ENCODE data around the gene KRTCAP3.
A peak's percentile ranks its signal among the peaks of the same experiment; 100 is the strongest.

Gene KRTCAP3

DNA sequence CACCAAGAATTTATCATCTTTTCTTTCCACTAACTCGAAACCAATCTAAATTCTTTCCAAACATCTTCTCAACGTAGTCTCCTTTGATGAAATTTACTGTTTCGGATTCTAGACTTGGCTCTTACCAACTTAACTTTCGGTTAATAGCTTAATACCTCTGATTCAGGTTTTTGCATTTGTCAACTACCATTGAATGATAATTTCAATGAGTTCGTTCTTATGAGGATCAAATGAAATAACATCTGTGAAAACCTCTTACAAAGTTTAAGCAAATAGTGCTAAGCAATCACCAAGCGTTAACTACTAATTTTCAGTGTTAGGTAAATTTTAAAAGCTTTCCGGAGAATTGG is 14.3 kb upstream of the KRTCAP3 start:
- TF ChIP-seq, protein P1, sequence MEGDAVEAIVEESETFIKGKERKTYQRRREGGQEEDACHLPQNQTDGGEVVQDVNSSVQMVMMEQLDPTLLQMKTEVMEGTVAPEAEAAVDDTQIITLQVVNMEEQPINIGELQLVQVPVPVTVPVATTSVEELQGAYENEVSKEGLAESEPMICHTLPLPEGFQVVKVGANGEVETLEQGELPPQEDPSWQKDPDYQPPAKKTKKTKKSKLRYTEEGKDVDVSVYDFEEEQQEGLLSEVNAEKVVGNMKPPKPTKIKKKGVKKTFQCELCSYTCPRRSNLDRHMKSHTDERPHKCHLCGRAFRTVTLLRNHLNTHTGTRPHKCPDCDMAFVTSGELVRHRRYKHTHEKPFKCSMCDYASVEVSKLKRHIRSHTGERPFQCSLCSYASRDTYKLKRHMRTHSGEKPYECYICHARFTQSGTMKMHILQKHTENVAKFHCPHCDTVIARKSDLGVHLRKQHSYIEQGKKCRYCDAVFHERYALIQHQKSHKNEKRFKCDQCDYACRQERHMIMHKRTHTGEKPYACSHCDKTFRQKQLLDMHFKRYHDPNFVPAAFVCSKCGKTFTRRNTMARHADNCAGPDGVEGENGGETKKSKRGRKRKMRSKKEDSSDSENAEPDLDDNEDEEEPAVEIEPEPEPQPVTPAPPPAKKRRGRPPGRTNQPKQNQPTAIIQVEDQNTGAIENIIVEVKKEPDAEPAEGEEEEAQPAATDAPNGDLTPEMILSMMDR (IDR thresholded peaks at IDR 0.05; ENCODE audit: extremely low read depth, missing control alignments) = no peak
- DNase-seq (ENCODE audit: low spot score) = no peak

DNA sequence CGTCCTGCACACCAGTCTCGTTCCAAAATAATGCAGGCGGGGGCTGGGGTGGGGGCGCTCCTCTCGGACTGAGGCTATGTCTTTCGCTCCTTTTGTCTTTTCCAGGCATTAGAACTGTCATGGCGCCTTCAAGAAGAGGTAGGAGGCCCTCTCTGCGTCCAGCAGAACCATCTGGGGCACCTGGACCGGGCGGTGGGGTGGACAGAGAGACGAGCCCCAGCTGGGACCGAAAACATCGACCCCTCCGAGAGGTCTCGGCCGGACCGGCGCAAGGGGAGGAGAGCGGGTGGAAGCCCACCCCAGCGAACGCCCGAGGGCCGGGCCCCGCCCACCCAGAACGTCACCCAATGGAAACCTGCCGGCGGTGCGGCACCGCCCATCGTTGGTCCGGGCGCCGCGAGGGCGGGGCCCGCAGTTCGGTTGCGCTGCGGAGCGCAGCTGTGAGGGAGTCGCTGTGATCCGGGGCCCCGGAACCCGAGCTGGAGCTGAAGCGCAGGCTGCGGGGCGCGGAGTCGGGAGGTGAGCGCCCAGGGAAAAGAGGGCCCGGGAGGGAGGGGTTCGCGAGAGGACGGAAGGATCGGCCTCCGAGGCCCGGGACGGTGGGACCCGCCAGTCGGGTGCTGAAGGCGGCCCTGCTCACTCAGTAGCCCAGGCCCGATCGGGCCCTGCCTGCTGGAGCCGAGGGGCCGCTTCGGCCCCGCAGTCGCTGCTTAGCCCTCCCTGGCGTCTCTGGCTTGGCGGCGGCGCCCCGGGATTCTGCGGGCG is 13.8 kb upstream of the KRTCAP3 start, which contains the start of gene NRBP1:
Gene NRBP1, plus strand, starts transcription at position 419 of the 765 bp plus-strand sequence. CDS start 4,643 bp downstream, outside the sequence.
- TF ChIP-seq, protein P1 (IDR thresholded peaks at IDR 0.05; ENCODE audit: extremely low read depth, missing control alignments) = no peak
- peak; percentile 96 for DNase-seq (ENCODE audit: low spot score)

DNA sequence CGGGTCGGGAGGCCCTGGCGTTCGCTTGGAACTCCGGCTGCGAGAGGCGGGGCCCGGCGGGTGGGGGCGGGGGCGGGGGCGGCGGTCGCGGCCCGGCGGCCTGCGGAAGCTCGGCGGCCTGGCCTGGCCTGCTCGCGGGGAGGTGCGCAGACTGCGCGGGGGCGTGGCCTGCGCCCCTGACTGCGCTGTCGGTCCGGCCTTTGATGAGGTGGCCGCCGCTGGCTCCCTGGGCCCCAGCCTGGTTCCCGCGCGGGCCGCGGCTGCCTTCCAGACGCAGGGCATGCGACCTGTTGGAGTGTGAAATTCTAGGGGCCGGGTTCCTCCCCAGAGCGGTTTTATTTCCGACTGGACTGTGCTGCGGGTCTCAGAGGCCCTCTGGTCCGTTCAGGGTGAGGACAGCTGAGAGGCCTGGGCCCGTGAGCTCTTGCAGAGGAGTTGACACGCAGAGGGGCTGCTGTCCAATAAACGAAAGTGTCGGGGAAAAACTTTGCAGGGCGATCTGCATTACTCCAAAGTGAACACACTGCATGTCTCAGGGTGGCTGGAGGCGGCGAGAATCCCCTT is 13.1 kb upstream of the KRTCAP3 start:
- DNase-seq (ENCODE audit: low spot score) = peak; percentile 94
- TF ChIP-seq, protein P1 (IDR thresholded peaks at IDR 0.05; ENCODE audit: extremely low read depth, missing control alignments) = no peak

DNA sequence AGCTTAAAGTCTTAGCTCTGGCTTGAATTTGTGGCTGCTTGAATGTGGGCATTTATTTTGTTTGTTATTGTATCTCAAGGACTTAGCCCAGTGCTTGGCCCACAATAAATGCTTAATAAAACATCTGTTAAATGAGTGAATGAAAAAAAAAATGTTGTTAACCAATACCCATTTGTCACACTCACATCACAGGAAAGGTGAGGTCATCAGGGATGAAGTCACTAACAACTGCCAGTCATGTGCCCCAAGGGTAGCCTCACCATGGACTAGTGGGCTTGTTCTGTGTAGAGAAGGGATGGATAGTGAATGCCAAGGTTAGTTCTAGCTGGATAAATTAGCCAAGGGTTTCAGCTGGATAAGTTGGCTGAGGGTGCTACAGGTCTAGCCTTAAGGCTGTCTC is 10.8 kb upstream of the KRTCAP3 start:
- no peak for DNase-seq (ENCODE audit: low spot score)
- TF ChIP-seq, protein P1 (IDR thresholded peaks at IDR 0.05; ENCODE audit: extremely low read depth, missing control alignments) = no peak

DNA sequence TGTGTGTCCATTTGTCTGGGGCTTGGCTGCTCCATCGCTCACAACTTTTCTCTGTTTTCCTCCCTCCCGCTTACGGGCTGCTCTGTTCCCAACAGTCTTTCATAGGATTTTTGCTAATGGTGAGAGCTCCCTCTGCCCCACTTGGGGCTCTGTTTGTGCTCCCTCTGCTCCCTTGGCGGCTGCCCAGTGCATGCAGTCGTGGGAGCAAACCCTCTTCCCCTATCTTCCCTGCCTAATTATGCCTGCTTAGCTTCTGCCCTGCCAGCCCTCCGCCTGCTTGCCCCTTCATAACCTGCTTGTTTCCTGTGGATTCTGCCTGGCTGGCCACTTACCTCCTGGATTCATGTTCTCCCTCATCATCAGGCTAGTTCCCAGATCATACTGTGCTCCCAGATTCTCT is 6.6 kb upstream of the KRTCAP3 start:
- TF ChIP-seq, protein P1 (IDR thresholded peaks at IDR 0.05; ENCODE audit: extremely low read depth, missing control alignments) = no peak
- DNase-seq (ENCODE audit: low spot score) = no peak

DNA sequence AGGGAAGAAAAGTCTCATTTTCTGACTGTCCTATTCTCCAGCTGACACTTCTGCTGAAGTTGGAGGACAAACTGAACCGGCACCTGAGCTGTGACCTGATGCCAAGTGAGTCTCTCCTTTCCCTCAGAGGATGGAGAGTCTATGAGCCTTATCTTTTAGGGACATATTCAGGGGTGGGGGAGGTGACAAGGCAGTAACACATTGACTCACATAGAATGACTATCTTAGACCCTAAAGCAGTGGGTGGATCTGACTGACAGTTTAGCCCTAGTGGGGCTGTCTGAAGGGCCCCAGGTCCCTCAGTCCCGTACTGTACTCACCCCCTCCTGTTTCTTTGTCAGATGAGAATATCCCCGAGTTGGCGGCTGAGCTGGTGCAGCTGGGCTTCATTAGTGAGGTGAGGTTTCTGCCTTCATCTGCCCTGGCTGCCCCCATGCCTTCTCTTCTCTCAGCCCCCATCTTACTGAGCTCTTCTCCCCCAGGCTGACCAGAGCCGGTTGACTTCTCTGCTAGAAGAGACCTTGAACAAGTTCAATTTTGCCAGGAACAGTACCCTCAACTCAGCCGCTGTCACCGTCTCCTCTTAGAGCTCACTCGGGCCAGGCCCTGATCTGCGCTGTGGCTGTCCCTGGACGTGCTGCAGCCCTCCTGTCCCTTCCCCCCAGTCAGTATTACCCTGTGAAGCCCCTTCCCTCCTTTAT is 805 bp upstream of the KRTCAP3 start:
- DNase-seq (ENCODE audit: low spot score) = no peak
- TF ChIP-seq, protein P1 (IDR thresholded peaks at IDR 0.05; ENCODE audit: extremely low read depth, missing control alignments) = no peak

DNA sequence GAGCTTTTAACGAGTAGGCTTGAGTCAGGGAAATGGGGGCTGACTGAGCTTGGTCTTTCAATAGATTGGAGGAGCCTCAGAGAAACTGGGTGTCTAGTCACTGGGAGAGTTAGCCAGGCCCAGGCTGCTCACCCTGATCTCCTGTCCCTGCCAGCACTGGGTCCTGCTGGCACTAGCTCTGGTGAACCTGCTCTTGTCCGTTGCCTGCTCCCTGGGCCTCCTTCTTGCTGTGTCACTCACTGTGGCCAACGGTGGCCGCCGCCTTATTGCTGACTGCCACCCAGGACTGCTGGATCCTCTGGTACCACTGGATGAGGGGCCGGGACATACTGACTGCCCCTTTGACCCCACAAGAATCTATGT is 720 bp downstream of the KRTCAP3 start:
- TF ChIP-seq, protein P1 (IDR thresholded peaks at IDR 0.05; ENCODE audit: extremely low read depth, missing control alignments) = no peak
- no peak for DNase-seq (ENCODE audit: low spot score)
